GM21619 (cell line): Measurements from ENCODE around the gene WDR73.
A peak's percentile ranks its signal among the peaks of the same experiment; 100 is the strongest.
"Not testable (repeated sequence)": the region's sequence is repeated elsewhere in the genome, so short reads cannot be mapped to it uniquely, and the experiment has no call there.

Experiments
- ATAC-seq: cut with Tn5 transposase; IDR thresholded peaks from one replicate; pipeline ENCODE4 v1.9.1; 2021; ENCODE audit not compliant: unreplicated experiment

Gene WDR73

GRCh38 chr15:84658080-84658787 is 4.2 kb upstream of the WDR73 start, which contains the start of gene NMB:
Gene NMB, minus strand, starts transcription at chr15:84658199. Its CDS starts 47 bp downstream, at chr15:84658152.
- ATAC-seq = peak; percentile 61

GRCh38 chr15:84657748-84658079 is 3.6 kb upstream of the WDR73 start:
- no peak for ATAC-seq

- ATAC-seq = no peak
Observed at GRCh38 chr15:84656972-84657371, 2.9 kb upstream of the WDR73 start.

- peak; percentile 34 for ATAC-seq
Observed at GRCh38 chr15:84654689-84655453, 788 bp upstream of the WDR73 start.

- ATAC-seq = no peak
Observed at GRCh38 chr15:84653584-84653909, 536 bp downstream of the WDR73 start.

GRCh38 chr15:84649706-84650105 is 4.4 kb downstream of the WDR73 start:
- ATAC-seq = no peak

GRCh38 chr15:84648539-84648938 is 5.5 kb downstream of the WDR73 start:
- no peak for ATAC-seq

- ATAC-seq = no peak
Observed at GRCh38 chr15:84647726-84648125, 6.4 kb downstream of the WDR73 start.

GRCh38 chr15:84645997-84646396 is 8.1 kb downstream of the WDR73 start:
- no peak for ATAC-seq

GRCh38 chr15:84645496-84645895 is 8.6 kb downstream of the WDR73 start:
- ATAC-seq = no peak

- ATAC-seq = no peak
Observed at GRCh38 chr15:84643838-84644237, 10.2 kb downstream of the WDR73 start.

- not testable (repeated sequence) for ATAC-seq
Observed at GRCh38 chr15:84642640-84643039, 11.4 kb downstream of the WDR73 start.

GRCh38 chr15:84641871-84642270 is 12.2 kb downstream of the WDR73 start:
- ATAC-seq = not testable (repeated sequence)

- ATAC-seq = no peak
Observed at GRCh38 chr15:84638103-84638502, 16.0 kb downstream of the WDR73 start.

- no peak for ATAC-seq
Observed at GRCh38 chr15:84634228-84634837, 19.8 kb downstream of the WDR73 start.

- peak; percentile 46 for ATAC-seq
Observed at GRCh38 chr15:84633311-84634227, 20.5 kb downstream of the WDR73 start.

- no peak for ATAC-seq
Observed at GRCh38 chr15:84631706-84632272, 22.3 kb downstream of the WDR73 start.

GRCh38 chr15:84629033-84629432 is 25.1 kb downstream of the WDR73 start:
- ATAC-seq = no peak

GRCh38 chr15:84625123-84625522 is 29.0 kb downstream of the WDR73 start:
- no peak for ATAC-seq

GRCh38 chr15:84624359-84624758 is 29.7 kb downstream of the WDR73 start:
- ATAC-seq = no peak
